GM19455 (cell line): ENCODE results near the gene PEDS1.
"Not testable (repeated sequence)": the region's sequence is repeated elsewhere in the genome, so short reads cannot be mapped to it uniquely, and the experiment has no call there.

Experiments
- ATAC-seq: cut with Tn5 transposase; IDR thresholded peaks from one replicate; pipeline ENCODE4 v1.9.1; 2021; ENCODE audit not compliant: unreplicated experiment

The PEDS1 gene

DNA sequence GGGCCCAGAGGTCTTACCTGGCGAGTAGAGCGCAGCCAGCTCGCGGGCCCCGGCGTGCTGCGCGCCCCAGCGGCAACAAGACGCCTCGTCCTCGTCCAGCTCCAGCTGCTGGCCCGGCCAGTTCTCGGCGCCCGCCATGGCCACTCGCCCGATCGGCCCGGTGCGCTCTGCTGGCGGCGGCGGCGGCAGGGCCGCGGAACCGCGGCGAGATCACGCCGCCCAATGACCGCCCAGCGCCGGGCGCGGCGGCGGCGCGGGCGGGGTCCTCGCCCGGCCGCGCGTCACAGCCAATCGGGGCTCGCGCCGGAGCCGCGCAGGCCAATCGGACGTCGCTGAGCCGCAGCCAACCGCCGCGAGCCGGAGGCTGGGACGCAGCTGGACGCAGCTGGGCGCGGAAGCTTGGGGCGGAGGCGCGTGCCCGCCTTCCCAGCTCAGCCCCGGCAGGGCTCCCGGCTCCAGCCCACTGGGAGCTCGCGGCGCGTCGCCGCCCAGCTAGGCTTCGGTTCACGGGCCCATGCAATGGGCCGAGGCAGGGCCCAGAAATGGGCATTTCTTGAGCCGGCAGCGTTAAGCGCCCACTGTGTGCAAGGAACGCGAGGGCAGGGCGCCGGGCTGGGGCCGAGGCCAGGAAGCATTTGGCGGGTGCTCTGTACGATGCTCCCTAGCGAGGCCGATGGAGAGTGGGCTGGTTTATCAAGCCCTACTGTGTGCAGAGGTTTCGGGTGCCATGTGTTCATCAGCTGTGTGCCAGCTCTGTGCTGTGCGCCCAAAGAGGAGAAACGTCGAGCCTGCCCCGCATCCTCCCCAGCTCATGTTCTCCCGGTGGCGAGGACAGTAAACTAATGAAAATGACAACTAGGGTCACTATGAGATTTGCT, at the start of gene PEDS1:
Gene PEDS1 (minus strand): TSS at position 224 of the 878 bp plus-strand sequence. CDS start 86 bp downstream, at position 138.
- peak; percentile 96 for ATAC-seq

DNA sequence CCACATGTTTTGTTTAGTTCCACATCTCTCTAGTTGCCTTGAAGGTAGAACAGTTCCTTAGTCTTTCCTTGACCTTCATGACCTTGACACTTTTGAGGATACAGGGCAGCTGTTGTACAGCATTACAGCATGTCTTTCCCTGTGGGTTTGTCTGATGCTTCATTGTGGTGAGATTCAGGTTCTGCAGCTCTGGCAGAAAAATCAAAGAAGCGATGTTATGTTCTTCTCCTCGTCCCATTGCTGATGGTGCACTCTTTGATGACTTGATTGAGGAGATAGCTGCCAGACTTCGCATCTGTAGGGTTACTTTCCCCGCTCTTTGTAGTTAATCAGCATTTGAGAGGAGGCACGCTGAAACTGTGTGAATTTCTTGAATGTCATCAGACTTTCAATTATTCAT, 49.2 kb upstream of the PEDS1 start:
- no peak for ATAC-seq

DNA sequence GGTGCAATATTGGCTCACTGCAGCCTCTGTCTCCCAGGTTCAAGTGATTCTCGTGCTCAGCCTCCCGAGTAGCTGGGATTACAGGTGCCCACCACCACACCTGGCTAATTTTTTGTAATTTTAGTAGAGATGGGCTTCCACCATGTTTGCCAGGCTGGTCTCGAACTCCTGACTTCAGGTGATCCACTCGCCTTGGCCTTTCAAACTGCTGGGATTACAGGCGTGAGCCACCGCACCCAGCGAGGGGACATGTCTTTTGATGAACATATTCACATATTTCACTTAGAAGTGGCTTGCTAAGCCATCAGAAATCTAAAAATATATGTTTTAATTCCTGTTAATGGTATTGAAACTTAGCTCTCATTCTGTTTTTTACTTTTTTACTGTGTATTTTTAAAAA, 48.2 kb upstream of the PEDS1 start:
- ATAC-seq: not testable (repeated sequence)

GRCh38 chr20:50200482-50201104, 47.1 kb upstream of the PEDS1 start:
- ATAC-seq: no peak

GRCh38 chr20:50199703-50200102, 46.2 kb upstream of the PEDS1 start:
- ATAC-seq: no peak

DNA sequence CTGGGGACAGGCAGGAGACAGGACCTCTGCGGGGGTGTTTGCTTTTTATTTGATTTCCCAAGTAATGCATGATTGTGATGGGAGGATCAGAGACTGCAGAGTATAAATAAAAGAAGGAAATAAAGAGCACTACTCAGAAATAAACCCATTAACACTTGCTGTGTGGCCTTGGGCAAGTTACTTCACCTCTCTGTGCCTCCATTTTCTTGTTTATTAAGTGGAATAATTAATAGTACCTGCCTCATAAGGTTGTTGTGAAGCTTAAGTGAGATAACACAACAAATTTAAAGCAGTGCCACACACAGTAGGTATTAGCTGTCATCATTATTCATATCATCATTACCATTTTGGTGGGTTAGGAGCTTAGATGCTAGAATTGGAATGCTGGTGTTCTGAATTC, 45.2 kb upstream of the PEDS1 start:
- ATAC-seq: no peak

- no peak for ATAC-seq
Measured at GRCh38 chr20:50198180-50198666, 44.7 kb upstream of the PEDS1 start.

- no peak for ATAC-seq
Measured at GRCh38 chr20:50197463-50198179, 44.1 kb upstream of the PEDS1 start.

- ATAC-seq: no peak
Measured at GRCh38 chr20:50196896-50197295, 43.4 kb upstream of the PEDS1 start.

GRCh38 chr20:50196248-50196647, 42.7 kb upstream of the PEDS1 start:
- no peak for ATAC-seq

- no peak for ATAC-seq
Measured at GRCh38 chr20:50195524-50196120, 42.1 kb upstream of the PEDS1 start.

DNA sequence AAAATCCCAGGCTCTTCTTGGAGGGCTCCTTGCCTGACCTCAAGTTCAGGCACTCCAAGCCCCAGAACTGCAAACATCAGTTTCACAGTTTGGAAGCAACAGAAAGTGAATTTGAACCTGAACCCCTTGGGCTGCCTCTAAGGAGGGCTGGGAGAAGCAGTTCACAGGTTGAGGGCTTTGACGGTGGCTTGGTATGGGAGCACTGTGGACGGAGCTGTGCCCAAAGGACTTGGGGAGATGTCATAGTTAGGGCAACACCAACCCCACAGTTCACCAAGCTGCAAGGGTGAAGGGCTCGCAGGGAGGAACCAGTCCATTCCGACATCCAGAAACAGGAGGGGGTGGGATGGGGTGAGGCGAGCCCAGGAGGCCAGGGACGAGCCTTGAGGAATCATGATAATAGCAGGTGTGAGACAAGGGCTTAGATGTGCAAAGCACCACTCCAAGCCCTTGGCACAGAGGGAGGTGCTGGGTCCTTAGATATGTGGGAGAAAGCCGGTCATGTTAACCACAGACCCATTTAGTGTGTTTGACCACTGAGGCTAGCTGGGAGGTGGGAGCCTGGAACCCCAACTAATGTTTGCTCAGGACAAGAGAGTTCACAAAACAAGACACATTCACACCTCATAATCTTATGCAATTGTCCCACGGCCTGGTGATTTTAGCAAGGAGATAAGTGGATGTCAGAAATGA, 41.5 kb upstream of the PEDS1 start:
- no peak for ATAC-seq

DNA sequence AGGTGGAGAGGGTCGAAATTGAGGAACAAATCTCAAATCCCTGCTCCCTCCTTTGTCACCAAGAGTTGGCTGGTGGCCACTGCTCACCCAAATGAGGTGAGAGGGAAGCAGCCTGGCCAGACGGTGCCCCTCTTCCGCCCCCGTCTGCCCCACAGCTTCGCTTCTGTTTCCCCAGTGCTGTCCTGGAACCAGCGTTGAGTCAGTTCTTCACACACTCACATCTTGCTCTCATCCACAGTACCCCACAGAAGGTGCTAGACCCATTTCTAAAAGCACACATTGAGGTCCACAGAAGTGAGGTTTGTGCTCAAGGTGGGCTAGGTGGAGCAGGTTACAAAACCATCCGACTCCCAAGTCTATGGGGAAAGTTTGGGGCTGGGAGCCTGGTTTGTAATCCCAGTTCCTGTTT, 40.9 kb upstream of the PEDS1 start:
- ATAC-seq: no peak

DNA sequence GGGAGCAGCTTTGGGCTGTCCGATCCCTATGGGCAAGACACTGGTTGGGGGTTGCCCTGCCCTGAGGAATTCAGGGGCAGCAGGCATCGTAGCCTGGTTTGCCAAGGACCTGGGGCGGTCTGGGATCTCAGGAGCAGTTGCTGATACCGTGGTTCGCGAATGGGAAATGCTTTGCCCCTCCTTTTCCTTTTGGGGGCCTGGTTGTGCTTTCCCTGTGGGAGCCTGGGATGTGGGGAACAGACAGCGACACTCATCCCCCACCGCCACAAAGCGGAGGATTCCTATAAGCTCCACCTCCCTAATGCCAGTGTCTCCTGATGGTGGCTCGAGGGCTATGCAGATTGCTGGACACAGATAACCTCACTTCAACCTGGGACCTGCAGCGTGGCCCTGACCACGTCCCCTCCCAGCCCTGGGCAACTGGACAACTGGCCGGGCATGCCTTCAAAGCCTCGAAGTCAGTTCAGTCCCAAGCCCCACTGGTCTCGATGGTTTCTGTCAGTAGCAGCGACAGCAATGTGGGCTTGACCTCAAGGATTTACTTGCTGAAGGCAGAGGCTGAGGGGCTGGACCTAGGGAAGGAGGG, 40.4 kb upstream of the PEDS1 start:
- no peak for ATAC-seq

DNA sequence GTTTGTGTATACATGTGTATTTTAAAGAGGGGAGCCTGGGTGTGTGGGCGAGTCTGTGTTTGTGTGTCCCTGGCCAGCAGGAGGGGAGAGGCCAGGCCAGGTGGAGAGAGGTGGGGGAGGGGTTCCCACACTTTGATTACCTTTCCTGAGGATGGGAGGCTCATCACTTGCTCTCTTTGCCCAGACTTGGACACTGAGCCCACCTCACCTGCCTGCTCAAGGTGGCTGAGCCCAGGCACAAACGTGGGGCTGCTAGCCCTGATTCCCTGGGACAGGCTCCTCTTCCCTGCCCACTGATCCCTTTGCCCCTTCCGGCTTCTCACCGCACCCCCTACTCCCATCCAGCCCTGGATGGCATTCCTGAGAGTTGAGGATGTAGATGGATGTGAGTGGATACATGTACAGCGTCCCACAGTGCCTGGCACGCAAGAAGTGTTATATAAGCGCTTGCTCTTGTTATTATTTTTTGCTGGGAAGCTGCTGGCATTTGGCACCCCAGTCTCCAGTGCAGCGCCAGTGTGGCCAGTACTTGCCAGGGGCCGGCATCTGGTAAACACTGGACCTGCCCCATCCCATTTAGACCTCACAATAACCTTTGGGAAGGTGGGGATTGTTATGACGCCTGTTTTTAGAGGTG, 39.8 kb upstream of the PEDS1 start:
- no peak for ATAC-seq

DNA sequence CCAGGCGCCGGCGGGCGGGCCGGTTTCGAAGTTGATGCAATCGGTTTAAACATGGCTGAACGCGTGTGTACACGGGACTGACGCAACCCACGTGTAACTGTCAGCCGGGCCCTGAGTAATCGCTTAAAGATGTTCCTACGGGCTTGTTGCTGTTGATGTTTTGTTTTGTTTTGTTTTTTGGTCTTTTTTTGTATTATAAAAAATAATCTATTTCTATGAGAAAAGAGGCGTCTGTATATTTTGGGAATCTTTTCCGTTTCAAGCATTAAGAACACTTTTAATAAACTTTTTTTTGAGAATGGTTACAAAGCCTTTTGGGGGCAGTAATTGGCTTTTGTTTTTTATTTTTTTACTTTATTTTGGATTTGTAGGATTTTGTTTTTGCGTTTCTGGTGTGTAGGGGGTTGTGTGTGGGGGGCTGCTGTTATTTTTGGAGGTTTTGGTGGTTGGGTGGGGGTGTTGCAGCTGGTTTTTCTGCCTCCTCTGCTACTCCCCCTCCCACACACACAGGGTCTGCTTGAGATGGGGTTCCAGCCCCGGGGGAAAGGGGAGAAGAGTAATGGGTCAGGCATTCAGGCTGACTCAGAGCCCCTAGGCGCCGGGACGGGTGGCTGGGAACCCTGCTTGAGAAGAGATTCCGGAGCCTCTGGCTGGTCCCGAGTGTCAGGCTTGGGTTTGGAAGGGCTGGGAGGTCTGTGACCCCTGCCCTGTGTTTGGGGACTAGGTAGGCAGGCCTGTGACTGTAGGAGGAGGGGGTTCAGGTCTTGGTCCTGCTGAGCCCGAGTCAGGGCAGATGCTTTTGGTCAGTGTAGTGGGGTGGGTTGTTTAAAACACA, 39.1 kb upstream of the PEDS1 start:
- ATAC-seq: peak; percentile 42

DNA sequence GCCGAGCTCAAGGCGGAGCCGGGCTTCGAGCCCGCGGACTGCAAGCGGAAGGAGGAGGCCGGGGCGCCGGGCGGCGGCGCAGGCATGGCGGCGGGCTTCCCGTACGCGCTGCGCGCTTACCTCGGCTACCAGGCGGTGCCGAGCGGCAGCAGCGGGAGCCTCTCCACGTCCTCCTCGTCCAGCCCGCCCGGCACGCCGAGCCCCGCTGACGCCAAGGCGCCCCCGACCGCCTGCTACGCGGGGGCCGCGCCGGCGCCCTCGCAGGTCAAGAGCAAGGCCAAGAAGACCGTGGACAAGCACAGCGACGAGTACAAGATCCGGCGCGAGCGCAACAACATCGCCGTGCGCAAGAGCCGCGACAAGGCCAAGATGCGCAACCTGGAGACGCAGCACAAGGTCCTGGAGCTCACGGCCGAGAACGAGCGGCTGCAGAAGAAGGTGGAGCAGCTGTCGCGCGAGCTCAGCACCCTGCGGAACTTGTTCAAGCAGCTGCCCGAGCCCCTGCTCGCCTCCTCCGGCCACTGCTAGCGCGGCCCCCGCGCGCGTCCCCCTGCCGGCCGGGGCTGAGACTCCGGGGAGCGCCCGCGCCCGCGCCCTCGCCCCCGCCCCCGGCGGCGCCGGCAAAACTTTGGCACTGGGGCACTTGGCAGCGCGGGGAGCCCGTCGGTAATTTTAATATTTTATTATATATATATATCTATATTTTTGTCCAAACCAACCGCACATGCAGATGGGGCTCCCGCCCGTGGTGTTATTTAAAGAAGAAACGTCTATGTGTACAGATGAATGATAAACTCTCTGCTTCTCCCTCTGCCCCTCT, 38.2 kb upstream of the PEDS1 start:
- peak; percentile 26 for ATAC-seq

DNA sequence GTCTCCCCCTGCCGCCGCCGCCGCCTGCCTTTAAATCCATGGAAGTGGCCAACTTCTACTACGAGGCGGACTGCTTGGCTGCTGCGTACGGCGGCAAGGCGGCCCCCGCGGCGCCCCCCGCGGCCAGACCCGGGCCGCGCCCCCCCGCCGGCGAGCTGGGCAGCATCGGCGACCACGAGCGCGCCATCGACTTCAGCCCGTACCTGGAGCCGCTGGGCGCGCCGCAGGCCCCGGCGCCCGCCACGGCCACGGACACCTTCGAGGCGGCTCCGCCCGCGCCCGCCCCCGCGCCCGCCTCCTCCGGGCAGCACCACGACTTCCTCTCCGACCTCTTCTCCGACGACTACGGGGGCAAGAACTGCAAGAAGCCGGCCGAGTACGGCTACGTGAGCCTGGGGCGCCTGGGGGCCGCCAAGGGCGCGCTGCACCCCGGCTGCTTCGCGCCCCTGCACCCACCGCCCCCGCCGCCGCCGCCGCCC, 37.6 kb upstream of the PEDS1 start:
- ATAC-seq: peak; percentile 33
